Liver (tissue), 9 donors: ENCODE data around the gene FEV. TPM values are rescaled to one million over a fixed set of nuclear protein-coding genes. Genes with fewer than 3 reads are reported as not detected.

Experiments used
- DNase-seq: peaks from one replicate; pipeline ENCODE4 v3.0.0-alpha.2; 2017; ENCODE audit warnings: low spot score
- H3K27ac ChIP-seq, 2 donors: one replicate each; pipeline ENCODE4 v1.7.0; 2013; ENCODE audit warnings: inconsistent platforms in 2 of 2, low read length in 2 of 2, control low read depth in 1 of 2, low read depth in 1 of 2, mild to moderate bottlenecking in 1 of 2
- H3K27me3 ChIP-seq, 4 donors: one replicate each; pipeline versions ENCODE4 v1.6.1 to v1.7.0; 2013; ENCODE audit warnings: low read length in 3 of 4, inconsistent platforms in 1 of 4, mild to moderate bottlenecking in 1 of 4, moderate library complexity in 1 of 4; ENCODE audit not compliant: control insufficient read depth in 4 of 4, insufficient read depth in 4 of 4
- H3K36me3 ChIP-seq, 4 donors: one replicate each; pipeline versions ENCODE4 v1.6.1 to v1.7.0; 2013; ENCODE audit warnings: low read length in 3 of 4, mild to moderate bottlenecking in 3 of 4, low read depth in 1 of 4, moderate library complexity in 1 of 4; ENCODE audit not compliant: control insufficient read depth in 4 of 4, insufficient read depth in 3 of 4
- H3K4me1 ChIP-seq, 4 donors: one replicate each; pipeline versions ENCODE4 v1.6.1 to v1.7.0; 2013; ENCODE audit warnings: low read length in 3 of 4, mild to moderate bottlenecking in 3 of 4, moderate library complexity in 1 of 4; ENCODE audit not compliant: control insufficient read depth in 4 of 4, insufficient read depth in 4 of 4
- H3K4me3 ChIP-seq, 3 donors: one replicate each; pipeline versions ENCODE4 v1.6.1 to v1.7.0; 2013; ENCODE audit warnings: low read length in 3 of 3, control low read depth in 1 of 3, low read depth in 1 of 3, mild to moderate bottlenecking in 1 of 3
- H3K9ac ChIP-seq, 2 donors: one replicate each; pipeline ENCODE4 v1.7.0; 2013; ENCODE audit warnings: low read length in 2 of 2, mild to moderate bottlenecking in 2 of 2, moderate library complexity in 2 of 2, control low read depth in 1 of 2, low read depth in 1 of 2
- H3K9me3 ChIP-seq, 4 donors: one replicate each; pipeline versions ENCODE4 v1.6.1 to v1.7.0; 2013; ENCODE audit warnings: low read length in 3 of 4; ENCODE audit not compliant: control insufficient read depth in 4 of 4
- EGR1 ChIP-seq, 2 donors: IDR thresholded peaks; 2 replicates each; pipeline ENCODE4 v1.6.1; 2016 to 2018; ENCODE audit warnings: antibody characterized with exemption in 2 of 2, low read depth in 2 of 2
- GABPA ChIP-seq, 2 donors: IDR thresholded peaks in 1 of 2; conservative IDR thresholded peaks in 1 of 2; 2 replicates each; pipeline ENCODE4 v1.6.1; 2016; ENCODE audit warnings: antibody characterized with exemption in 2 of 2, mild to moderate bottlenecking in 1 of 2, moderate library complexity in 1 of 2
- HNF4A ChIP-seq, 2 donors: conservative IDR thresholded peaks; 2 replicates each; pipeline ENCODE4 v1.6.1; 2016; ENCODE audit warnings: antibody characterized with exemption in 2 of 2, mild to moderate bottlenecking in 2 of 2
- JUND ChIP-seq, 2 donors: IDR thresholded peaks; 2 replicates each; pipeline ENCODE4 v1.6.1; 2016; ENCODE audit warnings: antibody characterized with exemption in 2 of 2
- MAX ChIP-seq: IDR thresholded peaks from 2 replicates; pipeline ENCODE4 v1.6.1; 2016; ENCODE audit warnings: antibody characterized with exemption
- NR2F2 ChIP-seq: IDR thresholded peaks from 2 replicates; pipeline ENCODE4 v1.6.1; 2016; ENCODE audit warnings: antibody characterized with exemption
- RAD21 ChIP-seq, 2 donors: IDR thresholded peaks; 2 replicates each; pipeline ENCODE4 v1.6.1; 2016; ENCODE audit warnings: antibody characterized with exemption in 2 of 2, mild to moderate bottlenecking in 2 of 2
- REST ChIP-seq: IDR thresholded peaks from 2 replicates; pipeline ENCODE4 v1.6.1; 2016; ENCODE audit warnings: antibody characterized with exemption, mild to moderate bottlenecking
- SP1 ChIP-seq: IDR thresholded peaks from 2 replicates; pipeline ENCODE4 v1.6.1; 2018; ENCODE audit warnings: antibody characterized with exemption, mild to moderate bottlenecking
- TAF1 ChIP-seq: conservative IDR thresholded peaks from 2 replicates; pipeline ENCODE4 v1.6.1; 2016; ENCODE audit warnings: antibody characterized with exemption, mild to moderate bottlenecking
- YY1 ChIP-seq: IDR thresholded peaks from 2 replicates; pipeline ENCODE4 v1.6.1; 2016; ENCODE audit warnings: antibody characterized with exemption, mild to moderate bottlenecking
- whole genome bisulfite sequencing: extraction: QIAGEN DNeasy Blood & Tissue Kit; methylation state at CpG from one replicate; pipeline ENCODE4 v1.1.7; 2013; 5-methylcytosine and 5-hydroxymethylcytosine counted together
- polyA plus RNA-seq, 2 donors: library from polyadenylated mRNA; stranded (reverse) in 1 of 2; unstranded in 1 of 2; fragments of 200-250 nt in 1 of 2; fragments of >200 nt in 1 of 2; fragmentation: Nextera tagmentation in 1 of 2; extraction: Ambion mirVana in 1 of 2; gene quantifications; one replicate each; pipeline versions ENCODE4 v1.2.1 to v1.2.3, GENCODE V29; 2013 to 2015
- total RNA-seq, 2 donors: library from RNA; depleted of rRNA; stranded (reverse); fragments of >200 nt; gene quantifications; one replicate each; pipeline ENCODE4 v1.2.3, GENCODE V29; 2014
- TF ChIP-seq, protein P1 (sequence below): fragments of 150-350 bp; IDR thresholded peaks from 2 replicates; pipeline ENCODE4 v1.5.1; 2017; ENCODE audit warnings: improper control_type of control experiment, low read depth, low read length; ENCODE audit not compliant: missing input control
- donor health status: healthy.
- donor health status: healthy.
- donor health status: healthy.
- donor health status: healthy.
- donor health status: healthy.

FEV gene
- total and polyA plus RNA-seq, 4 donors: not detected

DNA sequence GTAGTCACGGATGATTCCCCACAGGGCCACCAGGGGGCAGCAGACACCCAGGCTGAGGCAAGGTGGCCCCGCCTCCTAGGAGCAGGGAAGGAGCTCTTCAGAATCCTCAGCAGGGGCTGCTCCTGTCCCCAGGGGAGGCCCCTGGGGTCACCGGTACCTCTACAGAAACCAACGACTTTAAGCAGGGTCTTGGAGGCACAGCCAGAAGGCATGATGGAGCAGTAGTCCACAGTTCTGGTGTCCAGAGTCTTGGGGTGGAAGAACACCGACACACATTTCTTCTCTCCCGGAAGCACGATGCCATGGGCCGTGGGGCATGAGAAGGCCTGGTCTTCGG lies 44.8 kb upstream of the FEV start:
- DNase-seq: peak; percentile 85
- Histone ChIP-seq H3K27ac (no peak overlapping the region), H3K9ac (no peak overlapping the region), H3K27me3 (no peaks in the 10 kb centered on the region), H3K4me3 (no peak overlapping the region), H3K36me3 (no peaks in the 10 kb centered on the region), H3K9me3 (no peaks in the 10 kb centered on the region), H3K4me1 (no peaks in the 10 kb centered on the region)
- TF ChIP-seq, protein P1, sequence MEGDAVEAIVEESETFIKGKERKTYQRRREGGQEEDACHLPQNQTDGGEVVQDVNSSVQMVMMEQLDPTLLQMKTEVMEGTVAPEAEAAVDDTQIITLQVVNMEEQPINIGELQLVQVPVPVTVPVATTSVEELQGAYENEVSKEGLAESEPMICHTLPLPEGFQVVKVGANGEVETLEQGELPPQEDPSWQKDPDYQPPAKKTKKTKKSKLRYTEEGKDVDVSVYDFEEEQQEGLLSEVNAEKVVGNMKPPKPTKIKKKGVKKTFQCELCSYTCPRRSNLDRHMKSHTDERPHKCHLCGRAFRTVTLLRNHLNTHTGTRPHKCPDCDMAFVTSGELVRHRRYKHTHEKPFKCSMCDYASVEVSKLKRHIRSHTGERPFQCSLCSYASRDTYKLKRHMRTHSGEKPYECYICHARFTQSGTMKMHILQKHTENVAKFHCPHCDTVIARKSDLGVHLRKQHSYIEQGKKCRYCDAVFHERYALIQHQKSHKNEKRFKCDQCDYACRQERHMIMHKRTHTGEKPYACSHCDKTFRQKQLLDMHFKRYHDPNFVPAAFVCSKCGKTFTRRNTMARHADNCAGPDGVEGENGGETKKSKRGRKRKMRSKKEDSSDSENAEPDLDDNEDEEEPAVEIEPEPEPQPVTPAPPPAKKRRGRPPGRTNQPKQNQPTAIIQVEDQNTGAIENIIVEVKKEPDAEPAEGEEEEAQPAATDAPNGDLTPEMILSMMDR: peak; percentile 97
- no peak for TF ChIP-seq TAF1
- TF ChIP-seq JUND (IDR thresholded peaks at IDR 0.05): no peak
- TF ChIP-seq HNF4A (conservative IDR thresholded peaks at IDR 0.05): no peak
- TF ChIP-seq YY1: no peak
- no peak for TF ChIP-seq MAX
- no peak for TF ChIP-seq GABPA (IDR thresholded peaks at IDR 0.05 in 1 of 2, conservative IDR thresholded peaks at IDR 0.05 in 1 of 2)
- TF ChIP-seq REST: no peak
- peak; percentile 90 to 94 for TF ChIP-seq RAD21 (IDR thresholded peaks at IDR 0.05)
- WGBS: 35% methylated on average over 9 of the region's 9 CpGs

- DNase-seq: no peak
- 73% methylated on average over 13 of the region's 13 CpGs for WGBS
Observed at GRCh38 chr2:219028996-219029828, 44.2 kb upstream of the FEV start.

More at GRCh38 chr2:219028996-219029828, 44.2 kb upstream of the FEV start:
- no peaks in the 10 kb centered on the region for H3K27me3 ChIP-seq
- no peak overlapping the region for H3K4me3 ChIP-seq
- no peaks in the 10 kb centered on the region for H3K9me3 ChIP-seq
- no peak overlapping the region for H3K27ac ChIP-seq
- H3K36me3 ChIP-seq: no peaks in the 10 kb centered on the region
- H3K4me1 ChIP-seq: no peaks in the 10 kb centered on the region
- no peak for TF ChIP-seq GABPA (IDR thresholded peaks at IDR 0.05 in 1 of 2, conservative IDR thresholded peaks at IDR 0.05 in 1 of 2)
- no peak for TF ChIP-seq RAD21 (IDR thresholded peaks at IDR 0.05)
- TF ChIP-seq EGR1 (IDR thresholded peaks at IDR 0.05; ENCODE audit: low read depth in 2 of 2): no peak
- TF ChIP-seq JUND (IDR thresholded peaks at IDR 0.05): no peak
- no peak for TF ChIP-seq SP1
- TF ChIP-seq MAX: no peak
- no peak for TF ChIP-seq NR2F2
- no peak overlapping the region for H3K9ac ChIP-seq
